GM21367 (cell line): Measurements from ENCODE around the gene GNL2.
"Not testable (repeated sequence)": the region's sequence is repeated elsewhere in the genome, so short reads cannot be mapped to it uniquely, and the experiment has no call there.

Experiments
- ATAC-seq: cut with Tn5 transposase; IDR thresholded peaks from one replicate; pipeline ENCODE4 v1.9.1; 2021; ENCODE audit not compliant: unreplicated experiment

GNL2 gene

DNA sequence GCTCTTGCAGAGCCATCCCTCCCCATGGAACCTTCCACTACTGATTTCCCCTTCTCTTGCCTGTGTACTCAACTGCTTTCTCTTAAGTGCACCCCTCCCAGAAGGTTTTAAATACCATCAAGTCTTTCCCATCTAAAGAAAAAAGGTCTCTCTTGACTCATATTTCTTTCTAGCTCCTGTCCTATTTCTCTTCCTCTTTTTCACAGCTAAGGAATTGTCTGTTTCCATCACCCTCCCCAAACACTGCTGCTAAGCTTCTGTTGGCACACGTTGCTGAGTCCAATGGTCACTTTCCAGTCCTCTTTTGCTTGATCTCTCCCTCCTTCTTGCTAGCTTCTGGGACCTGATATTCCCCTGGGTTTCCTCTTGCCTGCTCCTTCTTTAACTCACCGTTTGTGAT lies 13.3 kb upstream of the GNL2 start:
- ATAC-seq = no peak

DNA sequence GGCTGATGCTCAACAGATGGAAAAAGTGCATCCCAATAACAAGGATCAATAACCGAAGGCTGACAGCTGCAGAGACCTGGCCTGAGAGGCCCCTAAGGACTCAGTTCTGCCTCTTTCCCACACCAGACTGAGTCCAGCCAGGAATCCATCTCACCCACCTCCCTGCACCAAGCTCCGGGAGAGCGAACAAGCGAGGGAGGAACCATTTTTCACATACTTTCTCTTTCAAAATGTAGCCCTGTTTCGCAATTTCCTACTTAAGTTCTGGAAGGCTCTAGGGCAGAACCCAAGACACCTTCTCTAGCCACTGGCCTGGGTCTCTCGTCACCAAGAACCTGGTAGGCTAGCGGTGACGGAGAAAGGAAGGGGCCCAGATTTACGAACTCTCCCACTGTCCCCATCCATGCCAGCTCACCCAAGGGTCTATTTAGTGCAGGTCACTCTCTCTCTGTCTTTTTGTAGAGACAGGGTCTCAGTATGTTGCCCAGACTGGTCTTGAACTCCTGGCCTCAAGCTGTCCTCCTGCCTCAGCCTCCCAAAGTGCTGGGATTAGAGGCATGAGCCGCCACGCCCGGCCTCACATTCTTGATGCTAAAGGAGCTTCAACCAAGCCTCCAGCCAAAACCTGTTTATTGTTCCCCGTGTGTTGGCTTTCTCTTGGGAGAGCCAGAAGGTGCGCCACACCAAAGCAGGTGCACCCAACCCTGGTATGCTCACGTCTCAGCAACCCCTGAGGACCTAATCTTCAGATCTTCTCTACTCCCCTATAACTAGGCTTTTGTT lies 10.9 kb upstream of the GNL2 start:
- no peak for ATAC-seq

- ATAC-seq = no peak
Observed at GRCh38 chr1:37605806-37606474, 10.2 kb upstream of the GNL2 start.

- ATAC-seq = no peak
Observed at GRCh38 chr1:37605061-37605650, 9.4 kb upstream of the GNL2 start.

GRCh38 chr1:37602750-37603694 lies 7.3 kb upstream of the GNL2 start:
- ATAC-seq = no peak

- ATAC-seq = no peak
Observed at GRCh38 chr1:37601441-37601840, 5.7 kb upstream of the GNL2 start.

- no peak for ATAC-seq
Observed at GRCh38 chr1:37599940-37600339, 4.2 kb upstream of the GNL2 start.

GRCh38 chr1:37596182-37596667 lies 488 bp upstream of the GNL2 start:
- ATAC-seq = no peak

DNA sequence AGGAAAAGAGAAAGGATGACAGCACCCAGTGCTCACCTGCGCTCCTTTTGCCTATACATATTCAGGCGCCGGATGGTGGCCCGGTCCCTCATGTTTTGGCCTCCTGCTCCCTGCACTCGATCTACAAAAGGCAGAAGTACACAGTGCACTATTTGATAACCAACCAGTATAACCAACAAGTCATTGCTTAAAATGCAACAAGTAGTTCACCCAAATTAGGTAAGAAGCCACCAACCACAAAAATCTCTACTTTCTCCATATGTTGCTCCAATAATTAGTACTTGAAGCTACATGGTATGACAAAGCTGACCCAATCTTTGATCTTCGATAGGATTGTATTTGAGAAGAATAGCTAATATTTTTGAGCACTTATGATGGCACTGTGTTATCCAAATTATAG lies 2.0 kb downstream of the GNL2 start:
- no peak for ATAC-seq

- no peak for ATAC-seq
Observed at GRCh38 chr1:37588939-37589338, 6.8 kb downstream of the GNL2 start.

GRCh38 chr1:37584544-37584943 lies 11.2 kb downstream of the GNL2 start:
- ATAC-seq = not testable (repeated sequence)

DNA sequence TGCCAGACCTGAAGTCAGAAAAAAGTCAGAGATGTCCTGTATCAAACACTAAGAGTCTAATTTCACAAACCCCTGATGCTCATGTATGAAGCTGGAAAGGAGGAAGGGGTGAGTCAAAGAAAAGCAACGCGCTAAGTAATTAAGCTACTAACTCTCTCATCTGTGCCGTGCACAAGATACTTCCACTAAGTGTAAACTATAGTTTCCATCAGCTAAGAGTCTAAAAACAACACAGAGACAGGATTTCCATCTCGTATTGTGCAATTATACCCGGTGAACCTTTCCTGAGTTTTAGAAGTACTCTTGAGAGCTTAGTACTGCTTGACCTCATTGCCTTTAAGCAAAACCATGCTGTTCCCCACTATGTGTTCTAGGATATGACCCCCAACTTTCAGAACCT lies 20.0 kb downstream of the GNL2 start:
- no peak for ATAC-seq

- ATAC-seq = no peak
Observed at GRCh38 chr1:37574834-37575480, 20.8 kb downstream of the GNL2 start.

DNA sequence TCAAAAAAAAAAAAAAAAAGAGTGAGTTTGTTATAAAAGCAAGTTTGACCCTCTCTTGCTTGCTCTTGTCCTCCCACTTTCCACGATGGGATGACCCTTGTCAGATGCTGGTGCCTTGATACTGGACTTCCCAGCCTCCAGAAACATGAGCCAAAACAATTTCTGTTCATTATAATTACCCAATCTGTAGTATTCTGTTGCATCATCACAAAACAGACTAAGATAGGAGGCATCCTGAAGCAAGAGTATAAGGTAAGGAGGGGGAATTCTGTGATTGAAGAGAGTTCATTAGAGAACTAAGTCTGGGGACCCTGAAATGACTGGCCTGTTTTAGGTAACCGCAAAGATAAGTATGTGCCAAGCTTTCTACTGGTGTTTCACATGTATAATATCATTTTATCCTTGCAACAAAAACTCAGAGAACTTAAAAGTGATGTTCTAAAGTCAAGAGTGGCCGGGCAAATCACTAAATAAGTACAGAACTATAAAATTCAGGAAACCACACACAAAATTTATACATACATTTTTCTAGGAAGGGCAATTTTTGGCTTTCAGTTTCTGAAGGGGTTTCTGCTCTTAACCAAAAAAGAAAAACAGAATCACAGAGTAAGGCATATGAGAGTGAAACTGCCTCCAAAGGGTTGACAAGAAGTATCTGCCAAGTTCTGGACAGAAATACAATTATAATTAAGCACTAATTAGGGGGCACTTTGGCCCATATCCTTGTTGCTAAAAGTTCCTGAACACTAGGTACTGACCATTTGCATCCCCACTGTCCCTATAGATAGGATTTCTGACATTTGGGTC lies 25.0 kb downstream of the GNL2 start:
- no peak for ATAC-seq

DNA sequence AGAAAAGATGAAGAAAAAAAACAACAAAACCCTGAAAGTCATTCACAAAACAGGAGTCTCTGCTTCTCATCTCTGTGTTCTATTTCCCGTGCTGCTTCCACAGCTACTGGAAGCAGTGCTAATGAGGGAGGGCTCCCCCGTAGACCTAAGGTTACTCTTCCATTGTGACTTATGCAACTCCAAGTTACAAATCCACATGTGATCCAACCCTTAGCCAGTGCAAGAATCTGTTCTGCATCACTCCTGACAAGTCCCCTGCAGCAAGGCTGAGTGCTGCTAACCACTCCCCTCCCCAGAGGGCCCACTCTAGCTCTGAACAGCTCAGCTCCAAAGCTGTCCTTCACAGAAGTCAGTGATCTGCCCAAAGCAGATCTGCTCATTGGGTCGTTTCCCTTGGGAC lies 28.7 kb downstream of the GNL2 start:
- ATAC-seq = no peak

GRCh38 chr1:37564892-37565291 lies 30.8 kb downstream of the GNL2 start:
- no peak for ATAC-seq

DNA sequence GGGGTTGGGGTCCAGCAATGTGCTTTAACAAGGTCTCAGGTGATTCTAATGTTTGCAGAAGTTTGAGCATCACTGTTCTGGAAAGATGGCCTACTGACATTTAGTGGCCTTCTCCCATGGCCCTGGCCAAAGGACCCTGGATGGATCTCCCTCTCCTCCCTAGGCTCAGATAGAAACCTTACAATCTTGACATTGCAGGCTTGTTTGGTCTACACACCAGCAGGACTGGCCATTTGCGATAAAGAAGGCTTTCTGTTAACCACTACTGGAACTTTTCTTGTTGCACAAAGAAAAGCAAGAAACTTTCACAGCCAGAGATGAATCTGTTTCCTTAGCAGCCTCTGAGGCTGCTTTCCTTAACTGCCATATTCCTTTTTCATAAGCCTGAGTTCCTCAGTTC lies 32.8 kb downstream of the GNL2 start:
- ATAC-seq = no peak

- no peak for ATAC-seq
Observed at GRCh38 chr1:37561133-37562132, 34.3 kb downstream of the GNL2 start.
